ENCODE results near the gene NRROS. TPM values are rescaled to one million over a fixed set of nuclear protein-coding genes. Genes with fewer than 3 reads are reported as not detected.

The NRROS gene
- total and polyA plus RNA-seq, 2 of the 13 experiments (the other 11 are each of a cell fraction or from before 2014, with no cell fraction given) = not detected

DNA sequence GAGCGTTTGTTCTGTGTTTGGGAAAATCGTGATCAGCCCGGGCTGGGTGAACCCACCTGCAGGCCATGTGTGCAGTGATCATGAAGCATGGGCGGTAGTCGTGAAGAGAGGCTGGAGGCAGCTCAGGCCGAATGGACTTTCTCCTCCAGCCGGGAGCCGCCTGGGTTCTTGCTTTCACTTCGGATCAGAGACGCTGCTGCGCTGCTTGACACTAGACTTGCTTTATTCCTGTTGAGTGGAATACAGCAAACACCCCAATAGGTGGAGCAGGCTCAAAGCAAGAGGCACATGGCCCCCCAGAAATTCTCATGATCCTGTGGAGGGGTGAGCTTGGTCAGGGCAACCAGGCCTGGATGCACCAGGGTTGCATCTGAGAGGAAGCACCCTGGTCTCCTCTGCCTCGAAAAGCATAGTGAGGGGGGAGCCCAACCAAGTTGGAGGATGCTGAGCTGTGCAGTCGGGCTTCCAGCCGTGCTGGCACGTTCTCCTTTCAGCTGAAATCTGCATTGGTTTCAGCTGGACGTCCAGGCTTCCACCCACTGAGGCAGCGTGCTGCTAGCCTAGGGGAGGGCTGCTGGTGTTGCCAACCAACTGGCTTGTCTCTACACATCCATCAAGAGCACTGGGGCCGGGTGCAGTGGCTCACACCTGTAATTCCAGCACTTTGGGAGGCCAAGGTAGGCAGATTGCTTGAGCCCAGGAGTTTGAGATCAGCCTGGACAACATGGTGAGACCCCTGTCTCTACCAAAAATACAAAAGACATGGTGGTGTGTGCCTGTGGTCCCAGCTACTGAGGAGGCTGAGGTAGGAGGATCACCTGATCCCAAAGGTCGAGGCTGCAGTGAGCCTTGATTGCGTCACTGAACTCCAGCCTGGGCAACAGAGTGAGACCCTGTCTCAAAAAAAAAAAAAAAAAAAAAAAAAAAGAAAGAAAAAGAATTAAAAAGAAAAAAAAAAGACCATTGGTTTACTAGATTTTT, 2.8 kb upstream of the NRROS start (continued):
- TF ChIP-seq, protein P1, sequence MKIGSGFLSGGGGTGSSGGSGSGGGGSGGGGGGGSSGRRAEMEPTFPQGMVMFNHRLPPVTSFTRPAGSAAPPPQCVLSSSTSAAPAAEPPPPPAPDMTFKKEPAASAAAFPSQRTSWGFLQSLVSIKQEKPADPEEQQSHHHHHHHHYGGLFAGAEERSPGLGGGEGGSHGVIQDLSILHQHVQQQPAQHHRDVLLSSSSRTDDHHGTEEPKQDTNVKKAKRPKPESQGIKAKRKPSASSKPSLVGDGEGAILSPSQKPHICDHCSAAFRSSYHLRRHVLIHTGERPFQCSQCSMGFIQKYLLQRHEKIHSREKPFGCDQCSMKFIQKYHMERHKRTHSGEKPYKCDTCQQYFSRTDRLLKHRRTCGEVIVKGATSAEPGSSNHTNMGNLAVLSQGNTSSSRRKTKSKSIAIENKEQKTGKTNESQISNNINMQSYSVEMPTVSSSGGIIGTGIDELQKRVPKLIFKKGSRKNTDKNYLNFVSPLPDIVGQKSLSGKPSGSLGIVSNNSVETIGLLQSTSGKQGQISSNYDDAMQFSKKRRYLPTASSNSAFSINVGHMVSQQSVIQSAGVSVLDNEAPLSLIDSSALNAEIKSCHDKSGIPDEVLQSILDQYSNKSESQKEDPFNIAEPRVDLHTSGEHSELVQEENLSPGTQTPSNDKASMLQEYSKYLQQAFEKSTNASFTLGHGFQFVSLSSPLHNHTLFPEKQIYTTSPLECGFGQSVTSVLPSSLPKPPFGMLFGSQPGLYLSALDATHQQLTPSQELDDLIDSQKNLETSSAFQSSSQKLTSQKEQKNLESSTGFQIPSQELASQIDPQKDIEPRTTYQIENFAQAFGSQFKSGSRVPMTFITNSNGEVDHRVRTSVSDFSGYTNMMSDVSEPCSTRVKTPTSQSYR (CRISPR knock-in tag; IDR thresholded peaks at IDR 0.05; ENCODE audit: borderline replicate concordance) = no peak
- TF ChIP-seq TP53 (CRISPR knock-in tag; conservative IDR thresholded peaks at IDR 0.05) (no peak), RXRB (CRISPR knock-in tag; IDR thresholded peaks at IDR 0.05; ENCODE audit: borderline replicate concordance) (no peak), MIXL1 (CRISPR knock-in tag; IDR thresholded peaks at IDR 0.05) (no peak), ZNF446 (CRISPR knock-in tag; IDR thresholded peaks at IDR 0.05) (no peak), ZBTB3 (CRISPR knock-in tag; IDR thresholded peaks at IDR 0.05; ENCODE audit: borderline replicate concordance, low read depth) (no peak), ZNF557 (CRISPR knock-in tag; IDR thresholded peaks at IDR 0.05) (no peak), NR2F1 (CRISPR knock-in tag; IDR thresholded peaks at IDR 0.05) (no peak), ZNF672 (CRISPR knock-in tag; IDR thresholded peaks at IDR 0.05) (no peak), ETV5 (CRISPR knock-in tag; IDR thresholded peaks at IDR 0.05; ENCODE audit: borderline replicate concordance) (no peak), ONECUT2 (CRISPR knock-in tag; IDR thresholded peaks at IDR 0.05) (no peak), SATB2 (CRISPR knock-in tag; IDR thresholded peaks at IDR 0.05) (no peak), ZNF768 (CRISPR knock-in tag; IDR thresholded peaks at IDR 0.05) (peak; percentile 88), NKX3-1 (CRISPR knock-in tag; IDR thresholded peaks at IDR 0.05) (no peak), KLF12 (CRISPR knock-in tag; IDR thresholded peaks at IDR 0.05; ENCODE audit: borderline replicate concordance) (no peak), PCBP1 (IDR thresholded peaks at IDR 0.05; ENCODE audit: borderline replicate concordance, low read depth, low read length) (no peak), DR1 (CRISPR knock-in tag; IDR thresholded peaks at IDR 0.05) (no peak)
- TF ChIP-seq, protein P2, sequence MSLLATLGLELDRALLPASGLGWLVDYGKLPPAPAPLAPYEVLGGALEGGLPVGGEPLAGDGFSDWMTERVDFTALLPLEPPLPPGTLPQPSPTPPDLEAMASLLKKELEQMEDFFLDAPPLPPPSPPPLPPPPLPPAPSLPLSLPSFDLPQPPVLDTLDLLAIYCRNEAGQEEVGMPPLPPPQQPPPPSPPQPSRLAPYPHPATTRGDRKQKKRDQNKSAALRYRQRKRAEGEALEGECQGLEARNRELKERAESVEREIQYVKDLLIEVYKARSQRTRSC (CRISPR knock-in tag; IDR thresholded peaks at IDR 0.05; ENCODE audit: low read depth) = no peak
- TF ChIP-seq, protein P3, sequence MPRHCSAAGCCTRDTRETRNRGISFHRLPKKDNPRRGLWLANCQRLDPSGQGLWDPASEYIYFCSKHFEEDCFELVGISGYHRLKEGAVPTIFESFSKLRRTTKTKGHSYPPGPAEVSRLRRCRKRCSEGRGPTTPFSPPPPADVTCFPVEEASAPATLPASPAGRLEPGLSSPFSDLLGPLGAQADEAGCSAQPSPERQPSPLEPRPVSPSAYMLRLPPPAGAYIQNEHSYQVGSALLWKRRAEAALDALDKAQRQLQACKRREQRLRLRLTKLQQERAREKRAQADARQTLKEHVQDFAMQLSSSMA (CRISPR knock-in tag; IDR thresholded peaks at IDR 0.05) = no peak
- TF ChIP-seq, protein P4, sequence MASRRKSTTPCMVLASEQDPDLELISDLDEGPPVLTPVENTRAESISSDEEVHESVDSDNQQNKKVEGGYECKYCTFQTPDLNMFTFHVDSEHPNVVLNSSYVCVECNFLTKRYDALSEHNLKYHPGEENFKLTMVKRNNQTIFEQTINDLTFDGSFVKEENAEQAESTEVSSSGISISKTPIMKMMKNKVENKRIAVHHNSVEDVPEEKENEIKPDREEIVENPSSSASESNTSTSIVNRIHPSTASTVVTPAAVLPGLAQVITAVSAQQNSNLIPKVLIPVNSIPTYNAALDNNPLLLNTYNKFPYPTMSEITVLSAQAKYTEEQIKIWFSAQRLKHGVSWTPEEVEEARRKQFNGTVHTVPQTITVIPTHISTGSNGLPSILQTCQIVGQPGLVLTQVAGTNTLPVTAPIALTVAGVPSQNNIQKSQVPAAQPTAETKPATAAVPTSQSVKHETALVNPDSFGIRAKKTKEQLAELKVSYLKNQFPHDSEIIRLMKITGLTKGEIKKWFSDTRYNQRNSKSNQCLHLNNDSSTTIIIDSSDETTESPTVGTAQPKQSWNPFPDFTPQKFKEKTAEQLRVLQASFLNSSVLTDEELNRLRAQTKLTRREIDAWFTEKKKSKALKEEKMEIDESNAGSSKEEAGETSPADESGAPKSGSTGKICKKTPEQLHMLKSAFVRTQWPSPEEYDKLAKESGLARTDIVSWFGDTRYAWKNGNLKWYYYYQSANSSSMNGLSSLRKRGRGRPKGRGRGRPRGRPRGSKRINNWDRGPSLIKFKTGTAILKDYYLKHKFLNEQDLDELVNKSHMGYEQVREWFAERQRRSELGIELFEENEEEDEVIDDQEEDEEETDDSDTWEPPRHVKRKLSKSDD (CRISPR knock-in tag; IDR thresholded peaks at IDR 0.05; ENCODE audit: low read depth) = no peak
- TF ChIP-seq, protein P5, sequence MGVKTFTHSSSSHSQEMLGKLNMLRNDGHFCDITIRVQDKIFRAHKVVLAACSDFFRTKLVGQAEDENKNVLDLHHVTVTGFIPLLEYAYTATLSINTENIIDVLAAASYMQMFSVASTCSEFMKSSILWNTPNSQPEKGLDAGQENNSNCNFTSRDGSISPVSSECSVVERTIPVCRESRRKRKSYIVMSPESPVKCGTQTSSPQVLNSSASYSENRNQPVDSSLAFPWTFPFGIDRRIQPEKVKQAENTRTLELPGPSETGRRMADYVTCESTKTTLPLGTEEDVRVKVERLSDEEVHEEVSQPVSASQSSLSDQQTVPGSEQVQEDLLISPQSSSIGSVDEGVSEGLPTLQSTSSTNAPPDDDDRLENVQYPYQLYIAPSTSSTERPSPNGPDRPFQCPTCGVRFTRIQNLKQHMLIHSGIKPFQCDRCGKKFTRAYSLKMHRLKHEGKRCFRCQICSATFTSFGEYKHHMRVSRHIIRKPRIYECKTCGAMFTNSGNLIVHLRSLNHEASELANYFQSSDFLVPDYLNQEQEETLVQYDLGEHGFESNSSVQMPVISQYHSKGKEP (CRISPR knock-in tag; IDR thresholded peaks at IDR 0.05) = no peak

Data from HepG2 (cell line).